HG02852 (cell line): ENCODE data around the gene TRIM62.

Experiments
- ATAC-seq: cut with Tn5 transposase; IDR thresholded peaks from one replicate; pipeline ENCODE4 v1.9.1; 2021; ENCODE audit warnings: mild to moderate bottlenecking, moderate library complexity; ENCODE audit not compliant: unreplicated experiment

The TRIM62 gene

GRCh38 chr1:33180911-33181890 is 642 bp downstream of the TRIM62 start:
- ATAC-seq: peak; percentile 24

GRCh38 chr1:33180226-33180910 is 1.5 kb downstream of the TRIM62 start:
- peak; percentile 85 for ATAC-seq

- no peak for ATAC-seq
These were observed 2.9 kb downstream of the TRIM62 start for GRCh38 chr1:33178836-33179439.

- no peak for ATAC-seq
These were observed 3.8 kb downstream of the TRIM62 start for GRCh38 chr1:33177996-33178540.

GRCh38 chr1:33176887-33177286 is 5.0 kb downstream of the TRIM62 start:
- no peak for ATAC-seq

GRCh38 chr1:33176362-33176850 is 5.4 kb downstream of the TRIM62 start:
- no peak for ATAC-seq

- no peak for ATAC-seq
These were observed 6.0 kb downstream of the TRIM62 start for GRCh38 chr1:33175865-33176264.

- no peak for ATAC-seq
These were observed 8.8 kb downstream of the TRIM62 start for GRCh38 chr1:33173091-33173490.

- no peak for ATAC-seq
These were observed 9.6 kb downstream of the TRIM62 start for GRCh38 chr1:33171977-33172813.

GRCh38 chr1:33170351-33171274 is 11.2 kb downstream of the TRIM62 start:
- ATAC-seq: no peak

GRCh38 chr1:33169290-33170055 is 12.4 kb downstream of the TRIM62 start:
- no peak for ATAC-seq

- no peak for ATAC-seq
These were observed 13.1 kb downstream of the TRIM62 start for GRCh38 chr1:33168556-33169289.

GRCh38 chr1:33167650-33168447 is 14.0 kb downstream of the TRIM62 start:
- no peak for ATAC-seq

GRCh38 chr1:33165809-33166208 is 16.0 kb downstream of the TRIM62 start:
- ATAC-seq: no peak

- no peak for ATAC-seq
These were observed 16.6 kb downstream of the TRIM62 start for GRCh38 chr1:33165209-33165608.

- ATAC-seq: no peak
These were observed 18.0 kb downstream of the TRIM62 start for GRCh38 chr1:33163621-33164519.
